Activated CD8-positive, alpha-beta T cell treated with anti-CD3 and anti-CD28 coated beads, Interleukin-2, amount 10 ng/mL, durations not matched to agents 7 days and 5 days (primary cell): ENCODE data around the gene GRID1. TPM values are rescaled to one million over a fixed set of nuclear protein-coding genes. Genes with fewer than 3 reads are reported as not detected.

Source experiments
- ATAC-seq: fragments of 150-1000 bp; cut with Tn5 transposase; one replicate; pipeline ENCODE4 v1.10.0; 2021; ENCODE audit warnings: moderate library complexity
- CTCF ChIA-PET: fragments of 350-600 bp; sonication (Branson Sonifier 250); formaldehyde crosslinking; loops from one replicate; lab custom pipeline; 2021; ENCODE audit warnings: antibody characterized with exemption; lab: Charles Lee
- POLR2A ChIA-PET: fragments of 350-600 bp; sonication (Branson Sonifier 250); formaldehyde crosslinking; loops from one replicate; lab custom pipeline; 2021; ENCODE audit warnings: antibody characterized with exemption; lab: Charles Lee
- DNase-seq: peaks from one replicate; pipeline ENCODE4 v3.0.0-alpha.2; 2020
- H3K27ac Mint-ChIP-seq: one replicate; pipeline ENCODE4 v1.8.0; 2021; ENCODE audit warnings: mild to moderate bottlenecking, mixed read lengths
- H3K27me3 Mint-ChIP-seq: one replicate; pipeline ENCODE4 v1.8.0; 2021; ENCODE audit warnings: low read depth, mixed read lengths
- H3K36me3 Mint-ChIP-seq: one replicate; pipeline ENCODE4 v1.8.0; 2021; ENCODE audit warnings: low read depth, mixed read lengths
- H3K4me1 Mint-ChIP-seq: one replicate; pipeline ENCODE4 v1.8.0; 2021; ENCODE audit warnings: low read depth, mixed read lengths
- H3K4me3 Mint-ChIP-seq: one replicate; pipeline ENCODE4 v1.8.0; 2021; ENCODE audit warnings: mild to moderate bottlenecking, mixed read lengths
- H3K9me3 Mint-ChIP-seq: one replicate; pipeline ENCODE4 v1.8.0; 2022; ENCODE audit warnings: mixed read lengths; ENCODE audit not compliant: insufficient read depth
- microRNA-seq: library from miRNA; unstranded; fragments of <30 nt; microRNA quantifications from one replicate; pipeline ENCODE4 v1.2.0, GENCODE V29; 2022
- total RNA-seq, 2 experiments: library from RNA; stranded (reverse); gene quantifications; one replicate each; pipeline ENCODE4 v1.2.3, GENCODE V29; 2021

Gene GRID1
- total RNA-seq, 2 experiments from 2014 or later: not detected

DNA sequence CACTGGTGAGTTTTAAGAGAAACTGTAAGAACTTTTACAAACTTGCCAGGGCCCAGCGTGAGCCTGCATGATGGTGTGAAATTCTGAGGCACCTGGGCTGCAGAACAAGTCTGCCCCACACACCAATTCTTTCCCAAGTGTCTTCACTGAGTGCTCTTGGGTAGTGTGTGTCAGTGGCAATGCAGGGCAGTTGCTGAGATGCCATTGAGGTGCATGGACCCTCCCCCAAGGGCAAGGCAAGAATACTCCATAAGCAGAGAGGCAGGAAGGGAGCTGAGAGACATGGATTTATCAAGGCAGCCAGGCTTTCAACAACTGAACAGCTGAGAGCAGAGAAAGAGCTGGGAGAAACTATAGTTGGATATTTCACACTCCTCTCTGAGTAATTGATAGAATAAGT, 801.2 kb downstream of the GRID1 start:
- no peak for ATAC-seq
- ChIA-PET POLR2A (no interaction called here), CTCF (no interaction called here)
- Mint-ChIP-seq H3K9me3 (no peaks in the 10 kb centered on the region), H3K4me3 (no peak overlapping the region), H3K36me3 (no peaks in the 10 kb centered on the region), H3K4me1 (no peaks in the 10 kb centered on the region), H3K27me3 (peaks cover 2% of the 10 kb centered on the region), H3K27ac (no peak overlapping the region)
- no peak for DNase-seq

GRCh38 chr10:85558533-85558932, 808.1 kb downstream of the GRID1 start:
- H3K36me3 Mint-ChIP-seq: no peaks in the 10 kb centered on the region
- DNase-seq: no peak
- H3K4me3 Mint-ChIP-seq: no peak overlapping the region
- H3K9me3 Mint-ChIP-seq: no peaks in the 10 kb centered on the region
- ChIA-PET POLR2A (no interaction called here), CTCF (no interaction called here)
- ATAC-seq: no peak
- H3K27me3 Mint-ChIP-seq: peaks cover 6% of the 10 kb centered on the region
- H3K4me1 Mint-ChIP-seq: no peaks in the 10 kb centered on the region
- H3K27ac Mint-ChIP-seq: no peak overlapping the region

DNA sequence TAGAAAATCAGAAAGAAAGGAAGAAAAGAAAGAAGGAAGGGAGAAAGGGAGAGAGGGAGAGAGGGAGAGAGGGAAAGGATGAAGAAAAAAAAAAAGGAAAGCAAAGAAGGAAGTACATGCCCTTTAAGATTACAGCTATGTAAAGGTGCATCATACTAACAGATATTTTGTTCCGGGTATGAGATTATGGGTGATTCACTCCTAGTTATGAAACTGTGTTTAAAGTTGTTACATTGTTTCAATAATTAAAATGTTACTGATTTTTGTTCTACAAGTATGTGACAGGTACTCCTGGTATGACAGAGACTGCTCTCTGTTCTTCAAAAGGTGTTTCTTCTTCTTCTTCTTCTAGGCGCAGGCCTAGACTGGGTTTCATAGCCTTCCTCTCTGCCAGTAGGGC, 808.9 kb downstream of the GRID1 start:
- ATAC-seq (no peak), DNase-seq (no peak)
- ChIA-PET CTCF (no interaction called here), POLR2A (no interaction called here)
- no peak overlapping the region for H3K4me3 Mint-ChIP-seq
- H3K27ac Mint-ChIP-seq: no peak overlapping the region
- no peaks in the 10 kb centered on the region for H3K36me3 Mint-ChIP-seq
- H3K27me3 Mint-ChIP-seq: peaks cover 6% of the 10 kb centered on the region
- H3K9me3 Mint-ChIP-seq: no peaks in the 10 kb centered on the region
- no peaks in the 10 kb centered on the region for H3K4me1 Mint-ChIP-seq

DNA sequence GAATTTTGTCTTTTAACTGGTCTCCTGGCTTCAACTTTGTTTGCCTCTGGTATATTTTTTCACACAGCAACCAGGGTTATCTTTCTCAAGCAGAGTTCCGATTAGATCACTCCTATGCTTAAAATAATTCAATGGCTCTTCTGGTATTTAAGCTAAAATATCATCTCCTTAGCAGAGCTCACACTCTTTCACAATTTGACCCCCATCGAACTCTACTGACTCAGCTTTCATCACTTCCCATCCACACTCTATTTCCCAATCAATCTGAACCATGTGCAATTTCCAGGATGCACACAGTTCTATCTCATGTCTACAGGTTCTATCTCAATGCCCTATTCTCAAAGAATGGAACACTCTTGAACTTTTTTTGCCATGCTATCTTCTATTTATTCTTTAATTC, 809.5 kb downstream of the GRID1 start:
- ChIA-PET POLR2A (no interaction called here), CTCF (no interaction called here)
- no peak for ATAC-seq
- H3K27me3 Mint-ChIP-seq: peaks cover 6% of the 10 kb centered on the region
- no peaks in the 10 kb centered on the region for H3K9me3 Mint-ChIP-seq
- no peak for DNase-seq
- no peaks in the 10 kb centered on the region for H3K4me1 Mint-ChIP-seq
- H3K27ac Mint-ChIP-seq: no peak overlapping the region
- no peak overlapping the region for H3K4me3 Mint-ChIP-seq
- no peaks in the 10 kb centered on the region for H3K36me3 Mint-ChIP-seq

Small RNAs within 50 kb of the gene (microRNA-seq; reads per million reads assigned to microRNA genes)
- not detected for gene MIR346

Other genes with a start within 250 kb of the GRID1 start
- gene WAPL, start 155.0 kb upstream of the GRID1 start, total RNA-seq: 10 to 100 TPM; 49.6 to 50.7 TPM